GF-D8 (cell line): ENCODE results near the gene ACTN1.

ENCODE experiments used
- DNase-seq: peaks from one replicate; lab custom pipeline; 2025; lab: John Stamatoyannopoulos, UW

The ACTN1 gene

GRCh38 chr14:68969278-68970033 is 9.6 kb downstream of the ACTN1 start:
- DNase-seq, result no peak

- DNase-seq, result no peak
Observed at GRCh38 chr14:68968721-68969120, 10.4 kb downstream of the ACTN1 start.

GRCh38 chr14:68968051-68968450 is 11.1 kb downstream of the ACTN1 start:
- DNase-seq, result no peak

GRCh38 chr14:68967459-68967940 is 11.6 kb downstream of the ACTN1 start:
- no peak for DNase-seq

GRCh38 chr14:68966872-68967301 is 12.2 kb downstream of the ACTN1 start:
- DNase-seq, result no peak

- DNase-seq, result no peak
Observed at GRCh38 chr14:68965261-68965761, 13.8 kb downstream of the ACTN1 start.

- DNase-seq, result no peak
Observed at GRCh38 chr14:68964300-68965093, 14.6 kb downstream of the ACTN1 start.

- no peak for DNase-seq
Observed at GRCh38 chr14:68962681-68963080, 16.4 kb downstream of the ACTN1 start.

GRCh38 chr14:68961781-68962584 is 17.1 kb downstream of the ACTN1 start:
- no peak for DNase-seq

- DNase-seq, result no peak
Observed at GRCh38 chr14:68961361-68961760, 17.7 kb downstream of the ACTN1 start.

- no peak for DNase-seq
Observed at GRCh38 chr14:68960123-68960522, 19.0 kb downstream of the ACTN1 start.

- DNase-seq, result no peak
Observed at GRCh38 chr14:68959035-68959434, 20.1 kb downstream of the ACTN1 start.

- no peak for DNase-seq
Observed at GRCh38 chr14:68958553-68958952, 20.5 kb downstream of the ACTN1 start.

GRCh38 chr14:68957775-68958174 is 21.3 kb downstream of the ACTN1 start:
- no peak for DNase-seq

- no peak for DNase-seq
Observed at GRCh38 chr14:68956724-68957123, 22.4 kb downstream of the ACTN1 start.

GRCh38 chr14:68955851-68956179 is 23.3 kb downstream of the ACTN1 start:
- DNase-seq, result no peak

GRCh38 chr14:68955164-68955850 is 23.8 kb downstream of the ACTN1 start:
- no peak for DNase-seq

- no peak for DNase-seq
Observed at GRCh38 chr14:68953196-68953555, 25.9 kb downstream of the ACTN1 start.

- DNase-seq, result no peak
Observed at GRCh38 chr14:68952531-68953195, 26.4 kb downstream of the ACTN1 start.

- no peak for DNase-seq
Observed at GRCh38 chr14:68951800-68952530, 27.1 kb downstream of the ACTN1 start.
